Measurements from ENCODE around the gene ST7L.
A peak's percentile ranks its signal among the peaks of the same experiment; 100 is the strongest.

Gene ST7L

DNA sequence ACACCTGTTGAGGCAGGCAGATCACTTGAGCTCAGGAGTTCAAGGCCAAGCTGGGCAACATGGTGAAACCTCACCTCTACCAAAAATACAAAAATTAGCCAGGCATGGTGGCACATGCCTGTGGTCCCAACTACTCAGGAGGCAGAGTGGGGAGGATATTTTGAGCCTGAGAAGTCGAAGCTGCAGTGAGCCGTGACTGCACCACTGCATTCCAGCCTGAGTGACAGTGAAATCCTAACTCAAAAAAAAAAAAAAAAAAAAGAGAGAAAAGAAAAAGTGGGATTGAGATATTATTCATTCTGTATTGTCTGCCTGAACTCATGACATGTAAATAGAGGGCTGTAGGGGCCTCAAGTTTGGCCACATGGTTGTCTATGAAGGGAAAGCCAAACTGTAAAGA lies 72.9 kb downstream of the ST7L start:
- DNase-seq (ENCODE audit: low read depth, low spot score): no peak

DNA sequence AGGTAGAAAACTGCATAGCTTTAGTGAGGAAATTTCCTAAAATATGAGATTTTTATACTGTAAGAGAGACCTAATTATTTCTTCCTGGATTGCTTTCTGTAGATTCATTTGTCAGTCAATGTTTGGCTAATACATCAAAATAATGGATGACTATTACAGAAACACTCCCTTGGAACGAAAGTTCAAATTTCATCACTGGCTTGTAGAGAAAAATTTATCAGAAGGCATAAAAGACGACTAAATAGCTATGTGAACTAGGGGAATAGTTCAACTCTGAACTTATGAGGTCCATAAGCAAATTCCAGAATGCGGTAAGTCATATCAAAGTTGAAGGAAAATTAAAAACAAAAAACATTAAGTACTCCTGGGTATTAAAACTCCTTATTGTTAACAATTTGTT lies 74.2 kb downstream of the ST7L start:
- no peak for DNase-seq (ENCODE audit: low read depth, low spot score)

DNA sequence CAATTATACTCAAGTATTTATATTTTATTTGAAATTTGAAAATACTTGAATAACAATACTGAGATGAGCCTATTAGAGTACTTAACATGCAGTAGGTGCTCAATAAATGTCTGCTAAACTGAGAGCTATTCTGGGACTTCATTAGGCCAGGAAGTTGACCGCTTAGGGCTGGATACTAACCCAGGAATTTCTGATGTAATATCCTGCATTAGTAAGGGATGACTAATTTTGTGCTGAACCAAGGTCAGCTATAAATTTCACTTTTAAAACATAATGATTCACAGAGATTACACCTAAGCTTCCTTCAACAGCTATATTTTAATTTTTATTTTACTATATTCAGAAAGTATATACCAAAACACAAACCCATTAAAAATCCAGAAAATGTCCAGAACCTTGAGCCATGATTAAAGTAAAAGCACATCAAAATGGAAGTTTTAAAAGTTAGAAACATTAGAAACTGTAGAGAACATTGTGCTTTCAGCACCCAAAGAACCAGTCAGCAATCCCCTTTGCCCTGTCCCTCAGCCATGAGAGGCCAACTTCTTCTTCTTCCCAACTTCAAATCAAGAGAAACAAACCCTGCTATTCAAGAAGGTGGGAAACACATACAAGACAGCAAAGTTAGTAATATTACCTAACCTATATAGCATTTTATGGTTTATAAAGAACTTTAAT lies 74.8 kb downstream of the ST7L start:
- no peak for DNase-seq (ENCODE audit: low read depth, low spot score)

DNA sequence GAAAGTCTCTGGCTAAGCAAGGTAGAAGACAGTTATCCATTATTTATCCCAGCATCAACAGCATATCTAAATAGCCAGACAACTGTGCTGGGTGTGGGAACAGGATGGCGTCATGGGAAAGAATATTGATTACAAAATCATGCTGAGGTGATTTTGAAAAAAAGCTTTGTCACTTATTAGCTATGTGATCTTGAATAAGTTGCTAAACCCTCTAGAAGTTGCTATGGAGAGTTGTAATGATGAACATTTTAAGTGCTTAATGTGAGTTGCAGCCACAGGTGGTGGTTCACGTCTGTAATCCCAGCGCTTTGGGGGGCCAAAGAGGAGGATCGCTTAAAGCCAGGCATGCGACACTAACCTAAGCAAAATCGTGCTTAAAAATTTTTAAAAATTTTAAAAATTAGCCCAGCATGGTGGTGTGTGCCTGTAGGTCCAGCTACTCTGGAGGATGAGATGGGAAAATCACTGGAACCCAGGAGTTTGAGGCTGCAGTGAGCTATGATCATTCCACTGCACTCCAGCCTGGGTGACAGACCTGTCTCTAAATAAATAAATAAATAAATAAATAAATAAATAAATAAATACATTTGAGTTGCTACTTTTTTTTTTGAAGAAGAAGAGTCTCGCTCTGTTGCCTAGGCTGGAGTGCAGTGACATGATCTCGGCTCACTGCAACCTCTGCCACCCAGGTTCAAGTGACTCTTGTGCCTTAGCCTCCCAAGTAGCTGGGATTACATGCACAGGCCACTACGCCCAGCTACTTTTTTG lies 76.6 kb downstream of the ST7L start:
- no peak for DNase-seq (ENCODE audit: low read depth, low spot score)

DNA sequence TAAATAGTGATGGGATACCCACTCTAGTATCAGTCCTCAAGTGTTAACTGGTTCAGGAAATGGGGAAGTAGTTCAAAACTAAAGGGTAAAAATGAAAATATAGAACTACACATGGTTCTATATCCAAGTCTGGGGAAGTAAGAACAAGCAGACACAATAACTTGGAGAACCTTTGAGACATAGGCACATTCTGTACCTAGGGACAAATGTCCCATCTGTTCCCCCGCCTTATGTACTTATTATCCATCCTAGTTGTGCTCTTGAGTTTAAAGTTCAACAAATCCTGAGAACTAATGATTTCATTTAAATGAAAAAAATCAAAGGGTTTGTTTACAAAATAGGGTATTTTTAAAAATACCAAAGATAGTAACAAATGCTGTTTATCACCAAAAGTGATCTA lies 77.6 kb downstream of the ST7L start:
- DNase-seq (ENCODE audit: low read depth, low spot score): no peak

DNA sequence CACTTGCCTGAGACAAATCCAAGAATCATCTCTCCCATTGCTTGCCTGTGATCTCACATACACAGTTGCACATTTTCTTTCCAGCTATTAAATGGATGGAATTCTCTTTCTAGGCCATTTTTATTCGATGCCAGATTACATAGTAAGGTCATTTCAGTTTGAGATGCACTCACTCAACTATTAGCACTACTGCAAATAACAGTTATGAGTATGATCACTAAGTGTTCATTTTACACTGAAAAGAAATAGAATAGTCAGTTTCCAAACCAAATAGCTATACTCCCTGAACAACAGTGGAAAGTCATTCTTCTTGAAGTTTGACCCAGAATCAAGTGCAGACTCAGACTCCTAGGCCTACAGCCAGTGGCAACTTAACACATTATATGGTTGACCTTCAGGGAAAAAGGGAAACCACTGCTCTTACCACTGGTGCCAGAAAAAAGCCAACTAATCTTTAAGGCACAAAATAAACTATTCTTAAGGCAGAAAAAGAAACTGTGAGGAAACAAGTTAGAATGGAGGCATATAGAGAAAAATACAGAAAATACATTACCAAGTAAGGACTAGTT lies 78.6 kb downstream of the ST7L start:
- no peak for DNase-seq (ENCODE audit: low read depth, low spot score)

DNA sequence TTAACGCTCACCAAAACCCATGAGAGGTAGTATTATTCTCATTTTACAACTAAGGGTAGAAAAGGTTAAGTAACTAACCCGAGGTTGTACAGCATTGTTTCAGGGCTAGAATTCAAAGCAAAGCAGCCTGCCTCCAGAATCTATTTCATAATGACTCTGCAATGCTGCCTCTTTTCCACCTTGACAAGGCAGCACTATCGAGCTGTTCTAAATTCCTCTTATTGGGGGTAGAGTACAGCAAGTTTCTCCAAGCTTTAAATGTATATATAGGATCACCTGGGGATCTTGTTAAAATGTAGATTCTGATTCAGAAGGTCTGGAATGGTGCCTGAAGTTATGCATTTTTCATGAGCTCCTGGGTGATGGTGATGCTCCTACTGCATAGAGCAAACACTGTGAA lies 80.1 kb downstream of the ST7L start:
- no peak for DNase-seq (ENCODE audit: low read depth, low spot score)

DNA sequence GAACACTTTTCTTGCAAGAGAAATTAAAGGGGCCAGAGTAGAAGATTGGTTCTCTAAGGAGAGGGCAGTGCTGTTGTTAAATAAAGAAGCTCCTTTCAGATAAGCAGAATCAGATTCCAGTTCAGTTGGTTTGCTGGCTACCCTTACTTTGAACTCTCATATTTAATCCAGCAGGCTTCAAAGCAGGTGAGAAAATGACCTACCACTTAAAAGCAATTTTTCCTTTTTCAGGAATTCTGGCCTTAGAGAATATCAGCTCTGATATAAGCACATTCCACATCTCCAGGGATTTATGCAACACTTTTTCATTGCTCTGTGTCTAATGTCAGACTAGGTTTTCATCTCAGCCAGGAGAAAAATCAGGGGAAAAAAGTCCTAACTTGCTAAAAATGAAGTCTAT lies 81.5 kb downstream of the ST7L start:
- DNase-seq (ENCODE audit: low read depth, low spot score): no peak

DNA sequence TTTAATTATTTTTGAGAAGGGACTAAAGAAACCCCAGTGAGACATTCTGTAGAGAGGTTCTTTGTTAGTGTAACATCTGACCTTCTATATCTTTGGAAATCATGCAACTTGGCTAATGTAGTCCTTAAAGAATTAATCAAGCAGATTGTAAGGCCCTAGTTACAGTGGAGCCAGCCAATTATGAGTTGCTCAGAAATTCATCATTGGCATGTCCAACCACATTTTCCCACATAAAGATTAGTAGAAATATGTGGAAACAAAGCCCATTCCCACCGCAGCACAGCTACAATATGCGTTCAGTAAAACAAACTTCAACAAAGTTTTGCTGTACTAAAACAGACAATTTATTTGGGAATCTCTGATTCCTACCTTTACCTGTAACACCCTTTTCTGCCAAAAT lies 82.4 kb downstream of the ST7L start:
- no peak for DNase-seq (ENCODE audit: low read depth, low spot score)

DNA sequence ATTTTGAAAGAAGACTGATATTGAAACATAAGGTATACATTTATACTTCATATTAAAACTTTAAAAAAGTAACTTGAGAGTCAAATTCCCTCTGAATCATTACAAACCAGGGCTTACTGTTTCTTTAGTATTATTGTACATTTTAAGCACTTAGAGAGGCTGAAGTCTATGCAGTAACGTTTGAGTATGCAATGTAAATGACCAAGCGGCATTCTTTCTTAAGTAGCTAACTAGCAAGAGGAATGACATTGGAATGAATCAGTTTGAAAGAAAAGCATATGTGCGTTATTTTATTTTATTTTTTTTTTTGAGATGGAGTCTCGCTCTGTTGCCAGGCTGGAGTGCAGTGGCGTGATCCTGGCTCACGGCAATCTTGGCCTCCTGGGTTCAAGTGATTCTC lies 85.9 kb downstream of the ST7L start:
- DNase-seq (ENCODE audit: low read depth, low spot score): no peak

DNA sequence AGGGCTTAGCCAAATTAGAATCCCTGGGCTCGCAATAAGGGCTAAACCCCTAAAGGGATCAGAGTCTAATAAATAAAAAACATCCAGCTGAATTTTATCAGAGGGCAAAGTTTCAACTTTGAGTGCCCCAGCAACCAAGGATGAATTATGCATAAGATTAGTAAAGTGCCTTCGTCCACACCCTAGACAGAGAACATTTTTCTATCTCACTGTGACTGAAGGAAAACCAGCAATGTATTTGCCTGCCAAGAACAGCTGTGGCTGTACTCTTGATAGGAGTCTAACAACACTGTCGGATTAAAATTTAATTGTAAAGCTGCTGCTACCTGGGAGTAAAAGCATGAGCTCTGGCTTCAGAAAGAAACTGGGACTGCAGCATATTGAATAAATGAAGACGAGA lies 86.9 kb downstream of the ST7L start:
- DNase-seq (ENCODE audit: low read depth, low spot score): no peak

DNA sequence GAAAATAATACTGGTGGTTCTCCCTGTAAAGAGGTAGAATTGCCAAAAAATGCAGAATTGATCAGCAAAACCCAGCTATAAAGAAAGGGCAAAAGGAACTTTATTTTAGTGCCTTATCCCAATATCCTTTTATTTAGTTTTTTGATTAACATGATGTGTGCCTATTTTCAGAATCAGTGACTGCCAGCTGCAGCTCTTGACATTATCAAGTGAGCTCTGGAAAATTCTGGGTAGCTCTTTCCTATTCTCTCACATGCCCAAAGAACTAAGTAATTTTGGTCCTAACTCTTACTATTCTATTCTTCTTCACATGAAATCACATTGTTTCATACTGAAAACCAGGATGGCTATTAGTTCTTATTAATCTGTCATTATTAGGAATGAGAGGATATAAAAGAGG lies 88.1 kb downstream of the ST7L start:
- DNase-seq (ENCODE audit: low read depth, low spot score): no peak

DNA sequence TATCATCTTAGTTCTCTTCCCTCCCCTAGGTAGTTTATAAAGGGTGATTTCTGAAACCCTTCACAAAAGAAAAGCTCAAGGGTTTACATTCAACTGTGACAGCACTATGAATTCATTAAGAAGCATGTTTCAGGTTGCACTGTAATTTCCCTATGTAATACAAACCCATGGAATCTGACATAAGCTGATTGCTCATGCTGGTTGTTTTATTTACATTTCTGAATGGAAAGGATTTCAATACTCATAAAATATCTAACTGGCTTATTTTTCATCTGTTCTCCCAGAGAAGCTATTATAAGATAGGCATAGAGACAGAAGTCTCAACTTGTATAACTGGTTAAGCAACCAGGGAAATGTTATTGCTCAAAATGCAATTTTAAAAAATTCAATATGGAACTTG lies 89.6 kb downstream of the ST7L start:
- DNase-seq (ENCODE audit: low read depth, low spot score): no peak

DNA sequence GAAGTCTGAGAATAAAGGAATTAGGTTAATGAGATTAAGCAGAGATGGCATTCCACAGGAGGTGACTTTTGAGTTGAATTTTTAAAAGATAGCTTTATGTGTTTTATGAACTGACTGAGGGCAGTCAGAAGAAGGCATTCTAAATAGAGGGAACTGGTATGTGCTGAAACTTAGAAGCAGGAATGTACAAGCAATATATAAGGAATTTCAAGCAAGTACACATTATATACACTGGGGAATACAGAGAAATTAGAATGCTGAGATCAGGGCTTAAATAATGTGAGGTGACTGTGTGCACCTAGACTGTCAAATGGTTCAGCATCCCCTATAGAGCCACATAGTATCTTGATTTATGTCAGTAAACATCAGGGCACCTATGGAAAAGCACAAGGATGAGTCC lies 90.9 kb downstream of the ST7L start:
- DNase-seq (ENCODE audit: low read depth, low spot score): no peak

DNA sequence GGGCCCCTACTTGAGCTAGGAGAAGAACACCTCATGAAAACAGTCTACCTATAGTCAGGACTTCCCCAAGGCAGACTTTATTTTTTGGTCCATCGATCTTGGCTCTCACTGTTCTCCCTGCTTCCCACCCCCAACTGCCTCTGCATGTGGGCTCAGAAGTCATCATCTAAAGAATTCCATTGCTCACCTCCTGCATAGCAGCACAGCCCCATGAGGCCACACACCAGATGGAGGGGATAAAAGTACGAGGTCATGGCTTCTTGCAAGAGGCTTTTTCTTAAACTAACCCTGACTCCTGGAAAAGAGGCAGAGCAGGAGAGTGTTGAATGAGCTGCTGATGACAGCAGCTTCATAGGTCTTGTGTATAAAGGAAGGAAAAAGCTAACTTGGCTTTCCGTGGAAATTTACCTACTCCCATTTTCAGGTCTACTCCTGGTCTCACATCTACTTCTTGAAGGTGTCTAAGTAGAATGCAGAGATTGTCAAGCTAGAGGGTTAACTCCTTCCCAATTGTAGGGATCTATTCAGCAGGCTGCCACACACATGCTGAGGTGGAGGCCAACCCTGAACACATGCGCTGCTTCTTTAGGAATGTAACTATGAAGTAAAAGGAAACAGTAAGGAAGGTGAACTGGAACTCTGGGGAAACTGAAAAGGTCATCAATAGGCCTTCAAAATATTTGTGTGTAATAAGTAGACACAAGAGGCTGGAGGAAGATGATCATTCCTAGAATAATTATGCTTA lies 91.5 kb downstream of the ST7L start:
- DNase-seq (ENCODE audit: low read depth, low spot score): peak; percentile 58

DNA sequence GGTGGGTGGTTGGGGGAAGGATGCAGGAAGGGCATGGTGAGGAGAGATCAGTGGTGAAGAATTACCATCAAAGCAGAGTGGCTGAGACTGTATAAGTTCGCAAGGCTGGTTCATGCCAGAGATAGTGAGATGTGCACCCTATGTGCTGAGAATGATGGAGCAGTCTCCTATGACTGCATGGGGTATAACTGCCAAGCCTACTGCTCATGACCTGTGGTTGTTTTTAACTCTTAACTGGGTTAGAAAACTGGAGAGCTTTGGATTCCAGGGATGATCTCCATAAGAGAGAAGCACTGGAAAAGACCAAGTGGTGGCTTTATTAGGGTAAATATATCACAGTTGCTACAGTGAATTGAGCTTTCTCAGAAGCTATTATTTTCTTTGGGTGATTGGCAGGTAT lies 94.0 kb downstream of the ST7L start:
- no peak for DNase-seq (ENCODE audit: low read depth, low spot score)

DNA sequence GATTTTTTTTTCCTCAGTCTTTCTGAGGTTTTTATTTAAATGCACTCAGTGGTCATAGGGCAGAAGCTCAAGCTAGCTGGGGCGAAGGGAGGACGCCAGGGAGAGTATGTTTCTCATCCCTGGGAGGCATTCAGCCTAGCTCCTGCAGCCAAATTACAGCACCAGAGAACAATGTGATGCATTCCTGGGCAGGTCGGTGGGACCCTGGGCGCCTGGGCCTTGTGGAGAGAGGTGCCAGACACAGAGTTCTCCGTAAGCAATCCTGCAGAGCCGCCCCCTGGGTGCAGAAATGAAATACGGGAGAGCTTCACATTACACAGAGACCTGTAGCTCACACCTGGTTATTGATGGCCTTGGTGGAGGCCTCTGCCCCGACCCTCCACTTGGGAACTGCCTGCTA lies 94.7 kb downstream of the ST7L start:
- peak; percentile 67 for DNase-seq (ENCODE audit: low read depth, low spot score)

DNA sequence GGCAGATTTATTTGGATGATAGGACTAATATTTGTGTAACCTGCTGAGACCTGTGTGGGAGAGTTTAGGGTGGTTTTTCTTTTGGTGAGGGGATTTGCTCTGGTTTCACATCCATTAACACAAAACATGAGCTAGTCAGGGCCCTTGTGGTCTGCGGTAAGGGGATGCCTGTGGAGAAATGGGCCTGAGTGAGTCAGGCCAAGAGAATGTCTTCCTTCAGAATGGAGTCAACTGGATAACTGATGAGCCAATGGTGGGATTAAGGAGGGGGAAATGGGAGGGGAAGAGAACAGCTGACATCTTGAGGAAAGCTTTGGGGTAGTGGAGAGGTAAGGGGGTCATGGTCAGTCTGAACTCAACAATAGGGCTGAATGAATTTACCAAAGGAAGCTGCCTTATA lies 96.3 kb downstream of the ST7L start:
- DNase-seq (ENCODE audit: low read depth, low spot score): peak; percentile 91

DNA sequence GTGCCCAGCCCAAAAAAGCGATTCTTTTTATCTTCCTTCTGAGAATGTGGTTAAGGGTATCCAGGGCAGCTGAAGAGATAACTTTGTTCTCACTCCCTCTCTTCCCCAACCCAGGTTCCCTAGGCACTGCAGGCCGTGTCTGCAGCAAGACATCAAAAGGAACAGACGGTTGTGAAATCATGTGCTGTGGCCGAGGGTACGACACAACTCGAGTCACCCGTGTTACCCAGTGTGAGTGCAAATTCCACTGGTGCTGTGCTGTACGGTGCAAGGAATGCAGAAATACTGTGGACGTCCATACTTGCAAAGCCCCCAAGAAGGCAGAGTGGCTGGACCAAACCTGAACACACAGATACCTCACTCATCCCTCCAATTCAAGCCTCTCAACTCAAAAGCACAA lies 98.8 kb downstream of the ST7L start:
- no peak for DNase-seq (ENCODE audit: low read depth, low spot score)

DNA sequence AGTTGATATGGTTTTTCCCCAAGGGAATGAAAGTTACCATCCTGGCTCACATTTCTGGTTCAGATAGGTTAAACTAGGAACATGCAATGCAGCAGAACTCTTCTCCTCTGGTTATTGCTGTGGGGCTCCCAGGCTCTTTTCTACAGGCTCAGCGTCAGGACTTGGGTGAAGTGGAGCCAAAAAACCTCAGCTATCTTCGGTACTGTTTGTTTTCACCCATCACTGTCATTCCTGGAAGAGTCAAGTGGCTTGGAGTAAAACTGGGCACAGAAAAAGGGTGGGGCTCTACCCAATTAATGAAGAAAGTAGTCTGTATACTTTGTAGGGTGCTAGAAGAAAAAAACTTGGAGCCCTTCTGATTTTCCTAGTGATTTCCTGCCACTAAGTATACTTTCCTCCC lies 100.8 kb downstream of the ST7L start:
- DNase-seq (ENCODE audit: low read depth, low spot score): no peak

DNA sequence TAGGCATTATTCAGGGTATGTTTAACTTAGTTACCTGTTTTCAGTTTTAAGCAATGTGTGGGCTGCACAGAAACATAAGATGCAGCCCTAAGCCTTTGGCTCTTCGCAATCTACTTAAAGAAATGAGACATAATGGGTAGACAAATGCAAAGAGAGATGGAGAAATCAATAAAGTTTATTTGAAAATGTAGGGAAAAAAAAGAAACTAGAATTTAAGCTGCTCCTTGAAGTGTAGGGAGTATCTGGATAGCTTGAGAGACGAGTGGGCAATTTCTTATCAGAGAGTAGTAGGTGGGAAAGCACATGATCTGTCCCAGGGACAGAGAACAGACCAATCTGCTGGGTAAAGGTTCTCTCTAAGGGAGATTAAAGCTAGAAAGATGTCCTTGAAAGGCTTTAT lies 101.3 kb downstream of the ST7L start:
- no peak for DNase-seq (ENCODE audit: low read depth, low spot score)

DNA sequence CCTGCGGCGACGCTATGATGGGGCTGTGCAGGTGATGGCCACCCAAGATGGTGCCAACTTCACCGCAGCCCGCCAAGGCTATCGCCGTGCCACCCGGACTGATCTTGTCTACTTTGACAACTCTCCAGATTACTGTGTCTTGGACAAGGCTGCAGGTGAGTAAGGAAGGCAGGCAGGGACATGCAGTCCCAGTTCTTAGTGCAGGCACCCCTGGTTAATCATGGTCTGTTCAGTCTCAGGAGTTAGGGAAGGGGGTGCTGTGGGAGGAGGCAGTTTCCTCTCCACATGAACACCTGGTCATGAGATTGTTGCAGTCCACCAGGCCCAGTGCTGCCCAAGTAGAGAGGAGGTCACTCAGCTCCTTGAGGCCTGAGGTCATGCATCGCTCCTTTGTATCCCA lies 101.7 kb downstream of the ST7L start:
- no peak for DNase-seq (ENCODE audit: low read depth, low spot score)

DNA sequence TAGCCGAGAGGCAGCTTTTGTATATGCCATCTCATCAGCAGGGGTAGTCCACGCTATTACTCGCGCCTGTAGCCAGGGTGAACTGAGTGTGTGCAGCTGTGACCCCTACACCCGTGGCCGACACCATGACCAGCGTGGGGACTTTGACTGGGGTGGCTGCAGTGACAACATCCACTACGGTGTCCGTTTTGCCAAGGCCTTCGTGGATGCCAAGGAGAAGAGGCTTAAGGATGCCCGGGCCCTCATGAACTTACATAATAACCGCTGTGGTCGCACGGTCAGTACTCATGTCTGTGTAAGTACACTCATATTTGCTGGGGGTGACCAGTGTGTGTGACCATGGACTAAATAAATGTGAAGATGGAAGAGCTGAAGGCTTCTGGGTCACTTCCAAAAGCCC lies 102.8 kb downstream of the ST7L start:
- no peak for DNase-seq (ENCODE audit: low read depth, low spot score)

Measured in brain pericyte (primary cell).